ENCODE measurements around the gene ADCK2.

GRCh38 chr7:140723574-140723973, 50.8 kb downstream of the ADCK2 start:
- TF ChIP-seq SP1 (IDR thresholded peaks at IDR 0.05): no peak
- TF ChIP-seq HDGF (IDR thresholded peaks at IDR 0.05; ENCODE audit: borderline replicate concordance): no peak
- no peak for TF ChIP-seq ELF4 (IDR thresholded peaks at IDR 0.05)
- TF ChIP-seq BHLHE40 (IDR thresholded peaks at IDR 0.05; ENCODE audit: borderline replicate concordance): no peak

All from HEK293T (cell line).